GM23248 (cell line): ENCODE measurements around the gene AKAP7. TPM values are rescaled to one million over a fixed set of nuclear protein-coding genes. Genes with fewer than 3 reads are reported as not detected.

ENCODE experiments used
- DNase-seq: peaks from one replicate; pipeline ENCODE4 v3.0.0-alpha.2; 2015
- H2AFZ ChIP-seq: fragments of 200-600 bp; sonication (generic); 2 replicates; pipeline ENCODE4 v1.6.1; 2016; ENCODE audit warnings: antibody characterized with exemption
- H3F3A ChIP-seq: fragments of 200-600 bp; sonication (generic); 2 replicates; pipeline ENCODE4 v1.6.1; 2016; ENCODE audit warnings: mild to moderate bottlenecking, antibody characterized with exemption, mixed run types; ENCODE audit not compliant: insufficient read depth
- H3K27ac ChIP-seq: fragments of 200-600 bp; sonication (generic); 2 replicates; pipeline ENCODE4 v1.5.1; 2016; ENCODE audit warnings: mild to moderate bottlenecking
- H3K27me3 ChIP-seq: fragments of 200-600 bp; sonication (generic); replicated peaks from 2 replicates; pipeline ENCODE4 v1.6.1; 2016; ENCODE audit warnings: mild to moderate bottlenecking; ENCODE audit not compliant: insufficient read depth
- H3K36me3 ChIP-seq: fragments of 200-600 bp; sonication (generic); 2 replicates; pipeline ENCODE4 v1.6.1; 2016; ENCODE audit warnings: low read depth, mild to moderate bottlenecking
- H3K4me1 ChIP-seq: fragments of 200-600 bp; sonication (generic); 2 replicates; pipeline ENCODE4 v1.6.1; 2016; ENCODE audit warnings: mild to moderate bottlenecking; ENCODE audit not compliant: insufficient read depth
- H3K4me2 ChIP-seq: fragments of 200-600 bp; sonication (generic); one replicate; pipeline ENCODE4 v1.6.1; 2016; ENCODE audit warnings: mild to moderate bottlenecking; ENCODE audit not compliant: unreplicated experiment
- H3K4me3 ChIP-seq: fragments of 200-600 bp; sonication (generic); 2 replicates; pipeline ENCODE4 v1.5.1; 2016; ENCODE audit warnings: mild to moderate bottlenecking
- H3K79me2 ChIP-seq: fragments of 200-600 bp; sonication (generic); 2 replicates; pipeline ENCODE4 v1.6.1; 2016; ENCODE audit warnings: mild to moderate bottlenecking; ENCODE audit not compliant: insufficient read depth
- H3K9ac ChIP-seq: fragments of 200-600 bp; sonication (generic); 2 replicates; pipeline ENCODE4 v1.6.1; 2016; ENCODE audit warnings: mild to moderate bottlenecking
- H3K9me2 ChIP-seq: fragments of 200-600 bp; sonication (generic); 2 replicates; pipeline ENCODE4 v1.6.1; 2016; ENCODE audit warnings: mixed run types, mild to moderate bottlenecking, moderate library complexity; ENCODE audit not compliant: insufficient read depth
- H3K9me3 ChIP-seq: fragments of 200-600 bp; sonication (generic); one replicate; pipeline ENCODE4 v1.6.1; 2017; ENCODE audit warnings: low read depth
- H4K20me1 ChIP-seq: fragments of 200-600 bp; sonication (generic); 2 replicates; pipeline ENCODE4 v1.6.0; 2016; ENCODE audit not compliant: insufficient read depth
- EZH2 ChIP-seq: fragments of 200-600 bp; sonication (generic); IDR thresholded peaks from 2 replicates; pipeline ENCODE4 v1.6.1; 2018; ENCODE audit warnings: antibody characterized with exemption, mild to moderate bottlenecking; ENCODE audit not compliant: insufficient read depth, poor library complexity, severe bottlenecking
- EZH2phosphoT487 ChIP-seq: fragments of 200-600 bp; sonication (generic); IDR thresholded peaks from 2 replicates; pipeline ENCODE4 v1.6.1; 2018; ENCODE audit warnings: antibody characterized with exemption, moderate library complexity, mild to moderate bottlenecking, low read depth; ENCODE audit not compliant: insufficient read depth
- WGBS, 2 experiments: methylation state at CpG; one replicate each; pipeline ENCODE4 v1.1.6; 2015 to 2017; ENCODE audit warnings: low lambda C conversion rate in 2 of 2, low coverage in 1 of 2; ENCODE audit errors: missing lambda C conversion rate in 2 of 2; 5-methylcytosine and 5-hydroxymethylcytosine counted together
- in situ Hi-C: fragments of 300-500 bp; cut with MboI; formaldehyde crosslinking; loops from 2 replicates; pipeline ENCODE4 v1.15.0; 2020
- polyA plus RNA-seq: library from polyadenylated mRNA; unstranded; fragments of >200 nt; fragmentation: Nextera tagmentation; extraction: Ambion mirVana; gene quantifications from 2 replicates; pipeline ENCODE4 v1.2.1, GENCODE V29; 2016
- total RNA-seq: library from RNA; depleted of rRNA; stranded (reverse); fragments of >200 nt; shearing (Covaris generic); gene quantifications from 2 replicates; pipeline ENCODE4 v1.2.3, GENCODE V29; 2014

AKAP7 gene
- total and polyA plus RNA-seq, 2 experiments from 2014 or later: 3.2 to 8.2 TPM

DNA sequence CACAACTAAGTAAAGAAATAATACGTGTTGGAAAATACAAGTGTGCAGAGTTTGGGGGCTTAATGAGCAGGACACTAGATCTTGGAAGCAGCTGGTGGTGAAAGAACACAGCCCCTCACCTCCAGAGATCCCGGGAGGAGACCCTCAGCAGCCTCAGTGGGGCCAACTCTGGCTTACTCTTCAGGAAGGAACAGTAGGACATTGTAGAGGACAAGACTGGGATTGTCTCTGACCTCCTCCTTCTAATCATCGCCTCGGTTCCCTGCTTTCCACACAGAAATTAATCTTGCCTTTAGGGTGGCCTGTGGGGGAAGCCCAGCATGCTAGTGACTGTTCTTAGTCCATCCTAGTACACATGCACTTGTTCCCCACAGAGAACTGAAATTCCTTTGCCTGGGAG, 130.7 kb downstream of the AKAP7 start:
- H3K4me3 ChIP-seq: no peak overlapping the region
- no peaks in the 10 kb centered on the region for H3K9me3 ChIP-seq
- H3F3A ChIP-seq: no peaks in the 10 kb centered on the region
- no peak overlapping the region for H2AFZ ChIP-seq
- H3K36me3 ChIP-seq: peaks cover 7% of the 10 kb centered on the region; the same call in 1 of the 2 replicates
- H3K4me2 ChIP-seq: no peak overlapping the region
- H3K27me3 ChIP-seq: no peaks in the 10 kb centered on the region
- TF ChIP-seq EZH2 (no peak), EZH2phosphoT487 (no peak)
- H3K9ac ChIP-seq: no peak overlapping the region
- H3K9me2 ChIP-seq: no peaks in the 10 kb centered on the region
- H3K4me1 ChIP-seq: no peaks in the 10 kb centered on the region
- 68 to 83% methylated on average over 4 of the region's 4 CpGs for WGBS, 2 experiments
- no peaks in the 10 kb centered on the region for H4K20me1 ChIP-seq
- no peaks in the 10 kb centered on the region for H3K79me2 ChIP-seq
- in situ Hi-C loops: no loop called here
- H3K27ac ChIP-seq: no peak overlapping the region
- DNase-seq: no peak

DNA sequence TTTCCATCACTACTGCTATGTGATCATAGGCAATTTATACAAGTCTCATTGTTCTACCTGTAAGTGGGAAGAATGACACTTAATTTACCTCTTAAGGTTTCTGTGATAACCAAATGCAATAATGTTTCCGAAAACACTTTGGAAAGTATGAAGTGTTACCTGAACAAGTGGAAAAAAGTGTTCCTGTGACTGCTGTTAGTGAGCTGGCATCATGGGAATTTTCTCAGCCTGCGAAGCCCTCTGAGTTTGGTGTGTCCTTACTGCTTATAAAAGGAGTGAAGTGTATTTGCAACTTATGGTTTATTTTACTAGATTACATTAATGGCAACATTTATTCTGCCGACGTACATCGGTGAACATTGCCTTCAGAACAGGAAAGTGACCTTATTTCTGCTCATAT, 133.0 kb downstream of the AKAP7 start:
- no peak for DNase-seq
- no peaks in the 10 kb centered on the region for H3F3A ChIP-seq
- no peak overlapping the region for H3K4me3 ChIP-seq
- no peaks in the 10 kb centered on the region for H4K20me1 ChIP-seq
- no peak overlapping the region for H3K4me2 ChIP-seq
- no peak overlapping the region for H2AFZ ChIP-seq
- H3K79me2 ChIP-seq: no peaks in the 10 kb centered on the region
- TF ChIP-seq EZH2phosphoT487 (no peak), EZH2 (no peak)
- no peak overlapping the region for H3K27ac ChIP-seq
- no peaks in the 10 kb centered on the region for H3K27me3 ChIP-seq
- H3K36me3 ChIP-seq: peaks cover 7% of the 10 kb centered on the region; the same call in 1 of the 2 replicates
- 85 to 93% methylated on average over 5 of the region's 5 CpGs for WGBS, 2 experiments
- H3K4me1 ChIP-seq: no peaks in the 10 kb centered on the region
- H3K9ac ChIP-seq: no peak overlapping the region
- no peaks in the 10 kb centered on the region for H3K9me3 ChIP-seq
- no peaks in the 10 kb centered on the region; the same call in 1 of the 2 replicates for H3K9me2 ChIP-seq
- in situ Hi-C loops: no loop called here

DNA sequence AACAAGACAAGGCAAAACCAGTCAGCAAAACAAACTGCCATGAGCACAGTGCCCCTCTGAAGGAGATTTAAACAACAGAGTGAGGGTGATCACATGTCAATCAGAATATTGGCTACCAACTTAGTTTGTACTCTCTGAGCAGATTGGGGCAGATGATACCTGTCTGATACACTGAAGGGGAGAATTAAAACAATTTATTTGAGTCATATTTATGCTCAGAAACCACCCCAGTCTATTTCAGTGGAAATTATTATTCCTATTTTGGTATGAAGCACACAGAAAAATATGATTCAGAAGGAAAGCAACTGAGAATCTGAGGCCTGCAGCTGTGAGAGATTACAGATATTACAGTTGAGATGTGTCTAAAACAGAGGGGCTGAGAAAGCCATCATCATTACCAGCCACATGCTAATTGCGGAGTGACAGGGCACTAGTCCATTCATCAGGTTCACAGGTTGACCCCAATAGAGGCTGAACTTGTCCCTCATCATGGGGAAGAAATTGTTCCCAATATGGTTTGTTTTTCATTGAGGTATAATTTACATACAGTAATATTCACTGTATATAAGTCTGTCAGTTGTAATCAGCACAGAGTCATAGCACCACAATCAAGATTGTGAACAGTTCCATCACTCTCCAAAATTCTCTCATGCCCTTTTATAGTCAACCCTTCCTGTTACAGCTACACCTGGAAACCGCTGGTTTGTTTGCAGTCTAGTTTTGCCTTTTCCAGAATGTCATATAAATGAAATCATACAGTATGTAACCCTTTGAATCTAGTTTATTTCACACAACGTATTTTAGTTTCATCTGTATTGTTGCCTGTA, 134.5 kb downstream of the AKAP7 start:
- H2AFZ ChIP-seq: no peak overlapping the region
- H3K36me3 ChIP-seq: peaks cover 7% of the 10 kb centered on the region; the same call in 1 of the 2 replicates
- in situ Hi-C loops: no loop called here
- H3K4me3 ChIP-seq: no peak overlapping the region
- DNase-seq: no peak
- no peaks in the 10 kb centered on the region for H3K79me2 ChIP-seq
- H3K9me3 ChIP-seq: no peaks in the 10 kb centered on the region
- H3K4me2 ChIP-seq: no peak overlapping the region
- no peaks in the 10 kb centered on the region for H3F3A ChIP-seq
- no peak overlapping the region for H3K27ac ChIP-seq
- TF ChIP-seq EZH2: no peak
- TF ChIP-seq EZH2phosphoT487: no peak
- WGBS, 2 experiments: 84 to 90% methylated on average over 3 of the region's 3 CpGs
- H4K20me1 ChIP-seq: no peaks in the 10 kb centered on the region
- H3K9ac ChIP-seq: no peak overlapping the region
- H3K4me1 ChIP-seq: no peaks in the 10 kb centered on the region
- no peaks in the 10 kb centered on the region; the same call in 1 of the 2 replicates for H3K9me2 ChIP-seq
- H3K27me3 ChIP-seq: no peaks in the 10 kb centered on the region

DNA sequence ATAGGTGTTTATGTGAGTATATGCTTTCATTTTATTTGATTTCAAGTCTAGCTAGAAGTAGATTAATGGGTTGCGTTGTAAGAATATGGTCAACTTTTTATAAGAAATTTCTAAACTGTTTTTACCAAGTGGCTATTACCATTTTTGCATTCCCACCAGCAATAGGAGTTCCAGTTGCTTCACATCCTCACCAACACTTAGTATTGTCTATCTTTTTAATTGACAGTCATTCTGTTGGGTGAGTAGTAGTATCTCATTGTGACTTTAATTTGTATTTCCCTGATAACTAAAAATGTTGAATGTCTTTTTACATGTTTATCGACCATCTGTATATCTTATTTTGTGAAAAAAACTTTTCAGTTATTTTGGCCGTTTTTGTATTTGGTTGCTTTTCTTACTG, 135.3 kb downstream of the AKAP7 start:
- 93 to 98% methylated on average over 3 of the region's 3 CpGs for WGBS, 2 experiments
- H3K4me3 ChIP-seq: no peak overlapping the region
- H3K27ac ChIP-seq: no peak overlapping the region
- H3K79me2 ChIP-seq: no peaks in the 10 kb centered on the region
- H2AFZ ChIP-seq: no peak overlapping the region
- TF ChIP-seq EZH2phosphoT487 (no peak), EZH2 (no peak)
- no peak overlapping the region for H3K9ac ChIP-seq
- H3F3A ChIP-seq: no peaks in the 10 kb centered on the region
- H3K9me3 ChIP-seq: no peaks in the 10 kb centered on the region
- peaks cover 7% of the 10 kb centered on the region; the same call in 1 of the 2 replicates for H3K36me3 ChIP-seq
- in situ Hi-C loops: no loop called here
- no peaks in the 10 kb centered on the region for H3K4me1 ChIP-seq
- no peak overlapping the region for H3K4me2 ChIP-seq
- no peaks in the 10 kb centered on the region for H3K27me3 ChIP-seq
- no peaks in the 10 kb centered on the region for H4K20me1 ChIP-seq
- DNase-seq: no peak
- H3K9me2 ChIP-seq: no peaks in the 10 kb centered on the region; the same call in 1 of the 2 replicates
